Right hindlimb (tissue), 1 donor: ENCODE data around the gene BRSK2.

Source experiments
- DNase-seq: peaks from one replicate; pipeline ENCODE4 v3.0.0-alpha.2; 2018

BRSK2 gene

GRCh38 chr11:1455032-1455762 lies 65.5 kb downstream of the BRSK2 start:
- no peak for DNase-seq

GRCh38 chr11:1455763-1456060 lies 66.0 kb downstream of the BRSK2 start:
- no peak for DNase-seq

DNA sequence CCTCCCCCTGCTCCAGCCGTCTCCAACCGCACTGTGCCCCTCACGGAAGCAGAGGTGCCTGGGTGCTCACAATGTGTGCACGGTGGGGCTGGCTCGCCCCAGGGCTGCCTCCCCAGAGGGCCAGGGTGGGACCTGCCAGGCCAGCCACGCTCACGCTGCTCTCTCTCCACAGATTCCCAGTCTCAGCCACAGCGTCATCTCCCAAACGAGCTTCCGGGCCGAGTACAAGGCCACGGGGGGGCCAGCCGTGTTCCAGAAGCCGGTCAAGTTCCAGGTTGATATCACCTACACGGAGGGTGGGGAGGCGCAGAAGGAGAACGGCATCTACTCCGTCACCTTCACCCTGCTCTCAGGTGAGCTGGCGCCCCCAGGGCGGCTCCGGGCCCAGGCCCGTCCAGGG lies 66.4 kb downstream of the BRSK2 start:
- DNase-seq = no peak

DNA sequence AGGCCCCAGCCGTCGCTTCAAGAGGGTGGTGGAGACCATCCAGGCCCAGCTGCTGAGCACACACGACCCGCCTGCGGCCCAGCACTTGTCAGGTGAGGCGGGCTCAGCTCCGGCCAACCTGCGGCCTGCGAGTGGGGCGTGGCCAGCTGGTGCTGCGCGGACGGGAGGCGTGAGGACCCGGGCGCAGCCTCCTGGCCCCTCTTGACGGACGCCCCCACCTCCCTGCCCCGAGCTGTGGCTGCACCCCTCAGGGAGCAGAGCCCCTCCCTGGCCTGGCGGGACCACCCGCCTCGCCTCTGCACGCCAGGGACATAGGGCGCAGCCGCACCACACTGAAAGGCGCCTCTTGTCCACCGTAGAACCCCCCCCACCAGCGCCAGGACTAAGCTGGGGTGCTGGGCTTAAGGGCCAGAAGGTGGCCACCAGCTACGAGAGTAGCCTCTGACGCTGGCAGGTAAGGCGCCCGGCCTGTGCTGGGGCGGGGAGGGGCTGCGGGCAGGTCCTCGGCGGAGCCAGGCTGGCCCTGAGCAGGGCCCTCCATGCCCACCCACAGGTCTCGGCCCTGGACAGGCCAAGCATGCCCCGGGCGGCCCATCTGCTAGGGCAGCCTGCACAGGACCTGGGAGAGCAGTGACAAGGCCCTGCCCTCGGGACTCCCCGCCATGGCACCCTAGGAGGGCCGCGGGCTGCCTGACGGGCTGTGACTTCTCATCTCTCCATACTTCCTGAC lies 67.0 kb downstream of the BRSK2 start:
- DNase-seq = no peak

GRCh38 chr11:1457326-1457680 lies 67.6 kb downstream of the BRSK2 start:
- no peak for DNase-seq

DNA sequence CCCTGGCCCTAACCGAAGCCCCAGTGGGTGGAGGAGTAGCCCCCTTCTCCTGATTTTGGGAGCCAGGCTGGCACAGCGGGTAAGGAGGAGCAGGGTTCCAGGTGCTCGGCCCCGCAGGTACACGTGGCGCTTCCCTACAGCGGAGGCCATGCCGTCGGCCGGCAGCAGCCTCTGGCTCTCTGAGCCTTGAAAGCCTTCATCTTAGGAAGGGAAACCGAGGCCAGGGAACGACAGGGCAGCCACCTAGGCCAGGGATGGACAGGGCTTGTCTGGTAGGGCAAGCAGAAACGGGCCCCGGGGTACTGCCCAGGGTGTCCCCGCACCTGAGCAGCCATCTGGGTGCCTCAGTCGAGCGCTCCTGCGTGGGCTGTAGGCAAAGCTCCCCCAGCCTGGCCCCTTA lies 68.1 kb downstream of the BRSK2 start:
- no peak for DNase-seq

- DNase-seq = peak; percentile 64
These were observed 68.8 kb downstream of the BRSK2 start for GRCh38 chr11:1458340-1459218.

- DNase-seq = no peak
These were observed 69.5 kb downstream of the BRSK2 start for GRCh38 chr11:1459219-1459575.

GRCh38 chr11:1459764-1460395 lies 70.1 kb downstream of the BRSK2 start:
- DNase-seq = no peak

- no peak for DNase-seq
These were observed 70.8 kb downstream of the BRSK2 start for GRCh38 chr11:1460396-1460985.

DNA sequence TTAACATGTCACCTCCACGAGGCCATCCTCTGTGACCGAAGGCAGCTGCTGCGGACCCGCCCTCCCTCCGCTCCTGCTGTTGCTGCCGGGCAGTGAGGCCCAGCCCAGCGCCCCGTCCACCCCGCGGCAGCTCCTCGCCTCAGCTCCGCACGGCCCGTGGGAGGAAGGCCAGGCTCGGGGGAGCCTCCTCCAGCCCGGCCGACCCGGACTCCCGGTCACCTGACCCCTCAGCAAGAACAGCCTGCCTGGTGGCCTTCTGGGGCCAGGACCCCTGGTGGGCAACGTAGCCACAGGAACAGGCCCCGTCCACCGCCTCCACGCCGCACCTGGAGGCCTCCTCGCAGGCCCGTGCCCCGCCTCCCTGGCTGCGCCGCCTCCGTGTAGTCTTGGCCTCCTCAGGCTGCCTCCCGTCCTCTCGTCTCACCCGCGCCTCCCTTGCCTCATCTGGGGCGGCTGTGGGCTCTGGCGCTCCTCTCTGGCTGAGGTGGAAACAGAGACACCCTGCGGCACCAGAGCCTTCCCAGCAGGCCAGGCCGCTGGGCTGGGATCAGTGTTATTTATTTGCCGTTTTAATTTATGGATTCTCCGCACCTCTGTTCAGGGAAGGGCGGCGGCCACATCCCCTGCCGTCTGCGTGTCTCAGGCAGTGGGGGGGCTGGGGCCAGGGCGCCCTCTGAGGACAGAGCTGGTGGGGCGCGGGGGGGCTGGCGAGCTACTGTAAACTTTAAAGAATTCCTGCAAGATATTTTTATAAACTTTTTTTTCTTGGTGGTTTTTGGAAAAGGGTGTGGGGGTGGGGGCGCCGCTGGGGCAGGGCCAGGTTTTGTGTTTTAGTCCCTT lies 71.5 kb downstream of the BRSK2 start:
- DNase-seq = no peak

DNA sequence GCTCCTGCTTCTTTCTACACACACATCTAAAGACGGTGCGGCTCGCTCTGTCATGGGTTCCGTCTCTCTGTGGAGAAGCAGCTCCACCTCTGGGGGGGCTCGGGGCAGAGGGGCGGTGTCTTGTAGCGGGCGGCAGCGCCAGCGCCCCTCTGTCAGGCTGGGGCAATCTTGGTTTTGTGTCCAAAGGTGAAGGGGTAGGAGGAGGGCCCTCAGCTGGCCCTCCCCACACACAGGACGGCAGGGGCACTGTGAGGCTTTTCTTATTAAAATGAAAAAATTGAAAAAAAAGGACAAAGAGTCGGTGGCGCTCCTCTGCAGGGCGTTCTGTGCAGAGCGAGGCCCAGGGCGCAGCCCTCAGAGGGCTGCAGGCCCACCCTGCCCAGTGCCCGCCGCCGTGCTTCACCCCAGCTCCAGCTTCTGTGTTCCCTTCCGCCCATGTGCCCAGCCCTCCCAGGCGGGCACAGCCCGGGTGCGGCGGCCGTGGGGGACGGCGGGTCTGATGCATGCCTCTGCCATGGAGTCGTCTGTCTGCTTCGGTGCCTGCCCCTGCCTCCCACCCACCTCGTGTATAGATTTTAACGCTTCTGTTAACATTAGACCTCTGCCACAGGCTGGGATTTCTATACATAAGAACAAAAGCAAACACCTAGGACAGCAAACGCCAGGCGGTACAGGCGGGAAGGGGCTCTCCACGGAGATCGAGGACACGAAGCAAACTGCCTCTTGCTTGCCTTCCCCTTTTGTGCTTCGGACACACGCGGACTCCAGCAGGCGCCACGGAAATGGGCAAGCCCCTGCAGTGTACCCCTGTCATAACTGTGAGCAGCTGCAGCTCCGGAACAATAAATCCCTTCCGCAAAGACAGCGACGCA lies 72.3 kb downstream of the BRSK2 start:
- DNase-seq = no peak

- DNase-seq = no peak
These were observed 72.9 kb downstream of the BRSK2 start for GRCh38 chr11:1462698-1462975.

- DNase-seq = no peak
These were observed 73.3 kb downstream of the BRSK2 start for GRCh38 chr11:1463056-1463455.

GRCh38 chr11:1466784-1467183 lies 77.0 kb downstream of the BRSK2 start:
- no peak for DNase-seq

GRCh38 chr11:1467270-1467669 lies 77.5 kb downstream of the BRSK2 start:
- DNase-seq = no peak

DNA sequence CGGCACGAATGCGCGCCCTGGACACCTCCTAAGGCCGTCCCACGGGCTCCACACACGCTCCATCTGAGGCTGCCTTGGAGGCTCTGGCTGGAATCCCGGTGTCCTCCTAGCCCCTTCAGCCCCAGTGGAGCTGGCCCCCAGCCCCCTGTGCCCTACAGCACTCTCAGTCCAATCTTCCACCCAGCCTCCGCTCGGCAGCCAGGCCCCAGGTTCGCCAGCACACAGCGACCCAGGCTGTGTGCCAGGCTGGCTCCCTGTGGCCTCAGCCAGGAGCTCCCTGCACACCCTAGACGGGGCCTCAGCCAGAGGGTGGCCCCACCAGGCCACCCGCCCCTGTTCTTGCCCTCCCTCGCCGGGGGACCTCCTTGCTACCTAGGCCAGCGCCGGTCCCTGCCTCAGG lies 78.3 kb downstream of the BRSK2 start:
- no peak for DNase-seq

DNA sequence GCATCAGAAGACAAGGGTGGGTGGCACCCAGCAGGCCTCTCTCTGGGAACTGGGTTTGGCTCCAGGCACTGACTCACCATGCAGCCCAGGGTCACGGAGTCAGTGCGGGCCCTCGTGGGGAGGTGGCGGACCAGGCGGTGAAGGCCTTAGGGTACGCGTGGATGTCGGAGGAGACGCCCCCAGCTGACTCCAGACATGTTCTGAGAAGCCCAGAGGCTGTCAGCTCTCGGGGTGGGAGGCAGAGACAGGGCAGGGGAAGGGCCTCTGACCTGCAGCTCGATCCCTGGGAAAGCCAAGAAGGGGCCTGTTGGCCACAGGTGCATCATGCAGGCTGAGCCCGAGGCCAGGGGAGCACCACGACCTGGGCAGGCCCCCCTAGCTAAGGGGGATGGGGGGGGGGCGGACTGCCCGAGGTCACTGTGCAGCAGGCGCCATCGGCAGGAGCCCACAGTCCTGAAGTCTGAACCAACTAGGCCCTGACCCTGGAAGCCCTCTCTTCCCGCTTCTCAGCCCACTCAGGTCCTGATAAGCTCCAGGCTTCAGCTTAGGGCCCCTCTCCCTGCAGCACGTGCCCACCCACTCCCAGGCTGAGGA lies 78.8 kb downstream of the BRSK2 start:
- DNase-seq = no peak

- DNase-seq = no peak
These were observed 79.7 kb downstream of the BRSK2 start for GRCh38 chr11:1469287-1469910.

DNA sequence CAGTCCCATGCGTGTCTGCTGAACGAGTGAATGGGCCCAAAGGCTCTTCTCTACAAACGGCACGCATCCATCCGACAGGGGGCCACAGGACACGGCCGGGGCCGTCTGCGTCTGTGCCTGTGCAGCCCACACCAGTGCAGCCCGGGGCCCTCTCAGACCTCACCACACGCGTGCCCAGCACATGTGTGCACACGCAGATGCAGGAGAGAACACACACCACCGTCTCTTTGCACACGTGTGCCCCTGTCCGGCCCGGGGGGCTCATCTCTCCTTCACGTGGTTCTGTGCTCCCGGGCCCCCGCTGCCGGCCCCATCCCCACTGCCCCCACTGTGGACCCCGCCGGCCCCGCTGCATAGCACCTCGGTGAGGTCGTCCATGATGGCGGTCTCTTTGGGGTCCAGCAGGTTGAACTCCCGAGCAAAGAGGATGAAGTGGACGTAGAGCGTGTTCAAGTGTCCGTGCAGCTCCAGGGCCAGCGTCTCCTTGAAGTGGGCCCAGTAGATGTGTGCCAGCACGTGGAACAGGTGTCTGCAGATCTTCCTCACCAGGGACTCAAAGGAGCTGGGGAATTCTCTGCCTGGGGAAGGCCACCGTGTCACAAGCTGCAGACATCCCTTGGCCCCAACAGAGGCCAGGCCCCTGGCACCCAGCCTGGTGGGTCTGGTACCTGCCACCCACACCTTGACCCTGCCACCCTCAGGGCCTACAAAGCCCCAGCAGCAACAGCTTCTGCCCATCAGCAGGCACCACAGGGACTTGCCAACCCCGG lies 80.4 kb downstream of the BRSK2 start:
- DNase-seq = no peak
